ENCODE results near the gene ZBTB3. TPM values are rescaled to one million over a fixed set of nuclear protein-coding genes. Genes with fewer than 3 reads are reported as not detected.
A peak's percentile ranks its signal among the peaks of the same experiment; 100 is the strongest.

Gene ZBTB3
- total RNA-seq, 1 donor from 2014 or later = 9.8 TPM

- DNase-seq (ENCODE audit: low spot score) = peak; percentile 18
- no peak for ATAC-seq
- intact Hi-C loops (cut with DNase I) = no loop called here
These were observed 29.8 kb downstream of the ZBTB3 start for GRCh38 chr11:62724171-62724570.

- DNase-seq (ENCODE audit: low spot score) = peak; percentile 5
- intact Hi-C loops (cut with DNase I) = no loop called here
- no peak for ATAC-seq
These were observed 32.0 kb downstream of the ZBTB3 start for GRCh38 chr11:62721994-62722393.

GRCh38 chr11:62719302-62719978, 34.5 kb downstream of the ZBTB3 start:
- ATAC-seq (no peak), DNase-seq (ENCODE audit: low spot score) (peak; percentile 1)
- intact Hi-C loops (cut with DNase I) = no loop called here

- intact Hi-C loops (cut with DNase I) = no loop called here
- ATAC-seq (no peak), DNase-seq (ENCODE audit: low spot score) (no peak)
These were observed 37.1 kb downstream of the ZBTB3 start for GRCh38 chr11:62716816-62717215.

- intact Hi-C loops (cut with DNase I) = no loop called here
- DNase-seq (ENCODE audit: low spot score) (no peak), ATAC-seq (no peak)
These were observed 37.8 kb downstream of the ZBTB3 start for GRCh38 chr11:62716206-62716605.

GRCh38 chr11:62715150-62716130, 38.5 kb downstream of the ZBTB3 start:
- intact Hi-C loops (cut with DNase I) = no loop called here
- peak; percentile 13 for DNase-seq (ENCODE audit: low spot score)

GRCh38 chr11:62713343-62713742, 40.6 kb downstream of the ZBTB3 start:
- ATAC-seq (no peak), DNase-seq (ENCODE audit: low spot score) (peak; percentile 19)
- intact Hi-C loops (cut with DNase I) = no loop called here

More at GRCh38 chr11:62715150-62716130, 38.5 kb downstream of the ZBTB3 start:
- ATAC-seq = no peak

- intact Hi-C loops (cut with DNase I) = no loop called here
These were observed 41.1 kb downstream of the ZBTB3 start for GRCh38 chr11:62712861-62713260.

GRCh38 chr11:62712276-62712812, 41.6 kb downstream of the ZBTB3 start:
- DNase-seq (ENCODE audit: low spot score) = peak; percentile 13
- no peak for ATAC-seq
- intact Hi-C loops (cut with DNase I) = no loop called here

More at GRCh38 chr11:62712861-62713260, 41.1 kb downstream of the ZBTB3 start:
- DNase-seq (ENCODE audit: low spot score) (no peak), ATAC-seq (no peak)

- intact Hi-C loops (cut with DNase I) = no loop called here
- ATAC-seq (no peak), DNase-seq (ENCODE audit: low spot score) (no peak)
These were observed 44.0 kb downstream of the ZBTB3 start for GRCh38 chr11:62710001-62710345.

- intact Hi-C loops (cut with DNase I) = no loop called here
- DNase-seq (ENCODE audit: low spot score) (peak; percentile 98), ATAC-seq (peak; percentile 94)
These were observed 44.5 kb downstream of the ZBTB3 start for GRCh38 chr11:62709247-62710000.

- intact Hi-C loops (cut with DNase I) = no loop called here
- DNase-seq (ENCODE audit: low spot score) = no peak
- peak; percentile 0 for ATAC-seq
These were observed 45.2 kb downstream of the ZBTB3 start for GRCh38 chr11:62708793-62709192.

- no peak for ATAC-seq
- intact Hi-C loops (cut with DNase I) = no loop called here
- no peak for DNase-seq (ENCODE audit: low spot score)
These were observed 45.6 kb downstream of the ZBTB3 start for GRCh38 chr11:62708392-62708791.

GRCh38 chr11:62707277-62707861, 46.6 kb downstream of the ZBTB3 start, which contains the start of the genes BSCL2 and GNG3:
BSCL2 (minus strand) TSS chr11:62707424; CDS start chr11:62707195, 229 bp downstream.
GNG3 (plus strand) TSS chr11:62707676; CDS start chr11:62708296, 620 bp downstream.
- ATAC-seq (no peak), DNase-seq (ENCODE audit: low spot score) (no peak)
- intact Hi-C loops (cut with DNase I) = no loop called here

- DNase-seq (ENCODE audit: low spot score) (no peak), ATAC-seq (no peak)
- intact Hi-C loops (cut with DNase I) = no loop called here
These were observed 47.1 kb downstream of the ZBTB3 start for GRCh38 chr11:62706850-62707247.

GRCh38 chr11:62705880-62706849, 47.8 kb downstream of the ZBTB3 start:
- peak; percentile 90 for ATAC-seq
- intact Hi-C loops (cut with DNase I) = no loop called here
- DNase-seq (ENCODE audit: low spot score) = peak; percentile 96

- no peak for ATAC-seq
- intact Hi-C loops (cut with DNase I) = no loop called here
- DNase-seq (ENCODE audit: low spot score) = no peak
These were observed 48.5 kb downstream of the ZBTB3 start for GRCh38 chr11:62705413-62705812.

Data from sciatic nerve (tissue), 2 donors.